GM18511 (cell line): ENCODE data around the gene PCDH19.

ENCODE experiments used
- ATAC-seq: cut with Tn5 transposase; IDR thresholded peaks from one replicate; pipeline ENCODE4 v1.9.1; 2021; ENCODE audit warnings: mild to moderate bottlenecking, moderate library complexity; ENCODE audit not compliant: unreplicated experiment

Gene PCDH19

GRCh38 chrX:100299559-100299958, 110.5 kb downstream of the PCDH19 start:
- ATAC-seq = no peak

GRCh38 chrX:100297728-100298127, 112.3 kb downstream of the PCDH19 start:
- ATAC-seq = no peak

- ATAC-seq = no peak
Observed at GRCh38 chrX:100296183-100296753, 113.8 kb downstream of the PCDH19 start.

DNA sequence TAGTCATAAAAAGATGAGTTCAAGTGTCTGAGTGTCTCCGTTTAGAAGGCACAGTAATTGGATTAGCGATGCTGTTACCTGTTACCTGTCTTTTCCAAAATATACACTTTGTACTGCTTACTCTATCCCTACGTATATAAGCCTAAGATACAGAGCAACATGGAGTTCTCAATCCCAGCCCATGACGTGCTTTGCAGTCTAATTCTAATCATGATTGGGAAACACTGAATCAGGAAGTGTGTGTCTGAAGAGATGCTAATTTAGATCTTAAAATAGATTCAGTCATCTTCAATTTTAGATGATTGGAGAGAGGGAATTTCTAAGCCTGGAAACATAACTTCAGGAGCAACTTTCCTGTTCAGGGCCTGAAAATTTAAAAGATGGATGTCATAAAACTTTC, 115.1 kb downstream of the PCDH19 start:
- no peak for ATAC-seq

DNA sequence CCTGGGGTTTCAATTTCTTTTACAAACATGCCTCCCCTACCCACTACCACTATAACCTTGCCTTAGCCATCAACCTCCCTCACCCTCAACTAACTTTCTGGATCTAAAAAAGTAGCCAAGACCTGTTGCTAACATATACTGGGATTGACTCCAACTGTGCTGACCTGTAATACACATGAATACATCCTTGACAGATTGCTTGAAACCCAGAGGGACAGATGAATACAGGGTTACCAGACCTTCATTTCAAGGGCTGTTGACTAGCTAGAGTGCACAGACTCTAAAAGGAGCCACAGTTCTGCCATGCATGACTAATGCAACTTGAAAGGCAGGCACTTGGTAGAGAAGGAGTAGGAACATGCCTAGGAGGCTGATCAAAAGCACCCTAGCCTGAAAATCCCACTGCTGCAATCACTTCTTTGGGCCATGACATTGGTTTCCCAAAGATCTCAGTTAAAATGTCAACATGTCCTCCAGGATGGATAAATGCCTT, 121.0 kb downstream of the PCDH19 start:
- no peak for ATAC-seq

DNA sequence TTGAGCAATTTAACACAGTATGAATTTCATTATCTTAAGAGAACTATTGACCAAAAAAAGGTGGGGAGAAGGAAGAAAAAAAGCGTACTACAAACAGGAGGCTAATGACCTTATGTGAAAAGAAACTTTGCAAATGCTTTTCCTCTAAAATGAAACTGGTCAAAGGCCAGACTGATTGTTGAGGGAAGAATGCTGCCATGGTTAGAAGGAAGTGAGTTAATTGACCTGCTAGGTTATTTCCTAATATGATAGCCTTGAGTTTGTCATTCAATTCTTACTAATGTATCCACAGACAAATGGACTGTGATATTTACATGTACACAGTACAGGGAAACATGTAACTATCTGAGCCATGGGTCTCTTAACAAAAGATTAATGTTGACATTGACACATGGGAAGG, 132.8 kb downstream of the PCDH19 start:
- ATAC-seq = no peak

DNA sequence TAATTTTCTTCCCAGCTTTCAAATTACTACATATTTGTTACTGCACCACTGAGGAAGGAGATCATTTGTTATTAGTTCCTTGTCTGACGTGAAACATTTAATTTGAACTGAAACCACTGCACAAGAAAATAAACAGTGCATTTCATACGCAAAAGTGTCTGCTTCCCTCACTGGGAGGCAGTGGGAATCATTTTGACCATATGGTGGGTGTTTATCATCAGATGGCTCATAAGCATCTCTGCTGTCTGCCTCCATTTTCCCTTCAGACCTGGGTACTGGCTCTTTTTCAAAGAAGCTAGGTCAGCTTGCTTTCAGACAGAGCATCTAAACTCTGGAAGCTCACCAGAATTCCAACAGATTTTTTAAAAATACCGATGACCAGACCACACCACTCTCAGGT, 135.2 kb downstream of the PCDH19 start:
- ATAC-seq = no peak

- ATAC-seq = no peak
Observed at GRCh38 chrX:100265179-100265578, 144.9 kb downstream of the PCDH19 start.

GRCh38 chrX:100264200-100264599, 145.9 kb downstream of the PCDH19 start:
- ATAC-seq = peak; percentile 91

GRCh38 chrX:100263650-100264049, 146.4 kb downstream of the PCDH19 start:
- ATAC-seq = peak; percentile 22

DNA sequence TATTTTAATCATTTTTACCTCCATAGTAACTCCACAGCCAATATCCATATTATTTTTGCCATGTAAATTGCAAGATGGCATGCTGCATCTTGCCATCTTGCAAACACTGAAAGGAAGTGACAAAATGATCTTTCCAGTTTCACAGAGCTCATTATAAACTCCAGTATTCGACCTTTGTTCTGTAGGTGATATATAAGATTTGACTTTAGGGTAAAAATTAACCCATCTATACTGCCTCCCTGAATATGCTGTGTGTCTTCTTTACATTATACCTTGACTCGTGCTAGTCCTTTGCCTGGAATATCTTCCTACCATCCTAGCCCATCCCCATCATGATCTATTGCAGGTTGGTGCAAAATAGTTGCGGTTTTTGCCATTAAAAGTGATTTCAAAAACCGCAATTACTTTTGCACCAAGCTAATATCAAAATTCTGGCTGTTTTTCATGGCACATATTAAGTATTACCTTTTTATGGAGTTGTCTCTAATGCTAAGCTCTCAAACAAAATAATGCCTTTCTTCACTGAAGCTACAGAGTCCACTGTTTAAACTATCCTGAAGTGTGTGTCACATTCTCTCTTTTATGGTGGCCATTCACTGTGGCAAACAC, 161.1 kb downstream of the PCDH19 start:
- no peak for ATAC-seq

GRCh38 chrX:100247826-100248225, 162.2 kb downstream of the PCDH19 start:
- ATAC-seq = no peak

GRCh38 chrX:100244681-100245080, 165.4 kb downstream of the PCDH19 start:
- no peak for ATAC-seq
